ENCODE data around the gene RUNX2. TPM values are rescaled to one million over a fixed set of nuclear protein-coding genes. Genes with fewer than 3 reads are reported as not detected.

The RUNX2 gene
- total RNA-seq, 4 donors from 2014 or later, result 1.4 to 40.4 (median 5.1) TPM

DNA sequence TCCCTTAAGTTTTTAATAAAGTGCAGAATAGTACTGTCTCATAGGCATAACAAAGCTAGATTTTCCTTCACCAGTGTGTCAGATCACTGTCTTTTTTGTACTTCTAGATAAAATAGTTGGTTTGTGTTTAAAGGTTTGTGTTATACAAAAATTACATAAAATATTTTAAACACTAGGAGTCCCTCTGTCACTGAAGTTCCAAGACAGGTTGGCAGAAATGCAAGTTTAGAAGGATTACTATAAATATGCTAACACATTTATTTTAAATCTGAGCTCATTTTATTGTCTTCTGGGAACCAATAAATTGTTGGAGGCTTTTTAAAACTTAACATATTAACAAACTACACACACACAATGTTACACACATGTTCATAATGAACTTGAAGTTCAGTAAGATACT, 30.8 kb upstream of the RUNX2 start:
- H3K4me1 ChIP-seq, result no peaks in the 10 kb centered on the region
- no peaks in the 10 kb centered on the region for H3K27me3 ChIP-seq
- no peak overlapping the region for H3K4me3 ChIP-seq
- H3K9me3 ChIP-seq, result no peaks in the 10 kb centered on the region
- no peak overlapping the region for H3K27ac ChIP-seq
- DNase-seq, result no peak
- no peak for TF ChIP-seq POLR2A (IDR thresholded peaks at IDR 0.05)
- TF ChIP-seq, protein P1, sequence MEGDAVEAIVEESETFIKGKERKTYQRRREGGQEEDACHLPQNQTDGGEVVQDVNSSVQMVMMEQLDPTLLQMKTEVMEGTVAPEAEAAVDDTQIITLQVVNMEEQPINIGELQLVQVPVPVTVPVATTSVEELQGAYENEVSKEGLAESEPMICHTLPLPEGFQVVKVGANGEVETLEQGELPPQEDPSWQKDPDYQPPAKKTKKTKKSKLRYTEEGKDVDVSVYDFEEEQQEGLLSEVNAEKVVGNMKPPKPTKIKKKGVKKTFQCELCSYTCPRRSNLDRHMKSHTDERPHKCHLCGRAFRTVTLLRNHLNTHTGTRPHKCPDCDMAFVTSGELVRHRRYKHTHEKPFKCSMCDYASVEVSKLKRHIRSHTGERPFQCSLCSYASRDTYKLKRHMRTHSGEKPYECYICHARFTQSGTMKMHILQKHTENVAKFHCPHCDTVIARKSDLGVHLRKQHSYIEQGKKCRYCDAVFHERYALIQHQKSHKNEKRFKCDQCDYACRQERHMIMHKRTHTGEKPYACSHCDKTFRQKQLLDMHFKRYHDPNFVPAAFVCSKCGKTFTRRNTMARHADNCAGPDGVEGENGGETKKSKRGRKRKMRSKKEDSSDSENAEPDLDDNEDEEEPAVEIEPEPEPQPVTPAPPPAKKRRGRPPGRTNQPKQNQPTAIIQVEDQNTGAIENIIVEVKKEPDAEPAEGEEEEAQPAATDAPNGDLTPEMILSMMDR (IDR thresholded peaks at IDR 0.05), result no peak
- H3K36me3 ChIP-seq, result no peaks in the 10 kb centered on the region

- TF ChIP-seq, protein P1 (IDR thresholded peaks at IDR 0.05), result no peak
- TF ChIP-seq POLR2A (IDR thresholded peaks at IDR 0.05), result no peak
- no peak for DNase-seq
- Histone ChIP-seq H3K27me3 (no peaks in the 10 kb centered on the region), H3K36me3 (no peaks in the 10 kb centered on the region), H3K27ac (no peak overlapping the region), H3K4me1 (no peaks in the 10 kb centered on the region), H3K4me3 (no peak overlapping the region), H3K9me3 (no peaks in the 10 kb centered on the region)
These were observed 29.0 kb upstream of the RUNX2 start for GRCh38 chr6:45299096-45299581.

- Histone ChIP-seq H3K36me3 (no peaks in the 10 kb centered on the region), H3K9me3 (no peaks in the 10 kb centered on the region), H3K27ac (no peak overlapping the region), H3K27me3 (no peaks in the 10 kb centered on the region), H3K4me1 (no peaks in the 10 kb centered on the region), H3K4me3 (no peak overlapping the region)
- TF ChIP-seq, protein P1 (IDR thresholded peaks at IDR 0.05), result no peak
- no peak for TF ChIP-seq POLR2A (IDR thresholded peaks at IDR 0.05)
- no peak for DNase-seq
These were observed 27.4 kb upstream of the RUNX2 start for GRCh38 chr6:45300736-45301135.

DNA sequence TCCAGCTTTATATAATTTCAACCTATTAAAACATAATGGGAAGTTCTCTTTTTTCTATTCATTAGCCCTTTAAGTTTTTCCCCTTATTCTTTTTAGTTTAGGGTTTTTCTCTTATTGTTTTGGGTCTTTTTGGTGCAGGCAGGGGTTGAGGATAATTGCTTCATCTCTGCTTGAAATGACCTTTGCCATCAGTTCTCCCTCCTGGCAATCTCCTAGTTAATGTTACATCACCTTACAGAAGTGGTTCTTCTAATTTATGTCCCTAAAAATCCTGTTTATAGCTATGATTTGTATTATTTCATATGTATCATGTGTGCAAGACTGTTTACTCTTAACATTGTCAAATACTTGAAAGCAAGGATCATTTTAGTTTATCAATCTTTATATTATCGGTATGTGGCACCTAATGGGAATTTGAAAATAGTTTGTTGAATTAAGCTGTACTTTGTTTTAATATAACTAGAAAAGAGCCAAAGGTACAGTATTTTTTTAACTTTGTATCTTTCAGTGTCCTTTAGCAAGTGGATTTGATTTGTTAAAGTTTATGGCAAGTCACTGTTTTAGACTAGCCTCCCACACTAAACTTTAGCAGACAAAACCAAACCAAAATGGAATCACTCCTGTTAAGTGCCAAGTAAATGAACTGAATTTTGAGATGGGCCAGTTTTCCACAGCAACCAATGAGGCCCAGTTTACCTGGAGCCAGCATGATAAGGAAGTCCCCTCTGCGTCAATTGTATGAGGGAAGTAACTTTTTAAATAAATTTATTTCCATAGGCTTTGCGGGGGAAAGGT, 26.6 kb upstream of the RUNX2 start:
- Histone ChIP-seq H3K27me3 (no peaks in the 10 kb centered on the region), H3K4me1 (no peaks in the 10 kb centered on the region), H3K36me3 (no peaks in the 10 kb centered on the region), H3K9me3 (no peaks in the 10 kb centered on the region), H3K27ac (no peak overlapping the region), H3K4me3 (no peak overlapping the region)
- no peak for DNase-seq
- TF ChIP-seq, protein P1 (IDR thresholded peaks at IDR 0.05), result no peak
- no peak for TF ChIP-seq POLR2A (IDR thresholded peaks at IDR 0.05)

- H3K4me1 ChIP-seq, result no peaks in the 10 kb centered on the region
- no peak for TF ChIP-seq POLR2A (IDR thresholded peaks at IDR 0.05)
- TF ChIP-seq, protein P1 (IDR thresholded peaks at IDR 0.05), result no peak
- no peak overlapping the region for H3K4me3 ChIP-seq
- H3K27ac ChIP-seq, result no peak overlapping the region
- H3K27me3 ChIP-seq, result no peaks in the 10 kb centered on the region
- H3K36me3 ChIP-seq, result no peaks in the 10 kb centered on the region
- H3K9me3 ChIP-seq, result no peaks in the 10 kb centered on the region
- no peak for DNase-seq
These were observed 25.3 kb upstream of the RUNX2 start for GRCh38 chr6:45302832-45303231.

All from Peyer's patch (tissue), 4 donors.